Measurements from ENCODE around the gene ARHGAP28. TPM values are rescaled to one million over a fixed set of nuclear protein-coding genes. Genes with fewer than 3 reads are reported as not detected.
"Not testable (repeated sequence)": the region's sequence is repeated elsewhere in the genome, so short reads cannot be mapped to it uniquely, and the experiment has no call there.

Gene ARHGAP28
- total and polyA plus RNA-seq, 2 experiments from 2014 or later = 0.20 TPM; not detected in 1

- no peak for DNase-seq
- no peaks in the 10 kb centered on the region for H3F3A ChIP-seq (ENCODE audit: insufficient read depth)
- no peaks in the 10 kb centered on the region for H3K9me2 ChIP-seq (ENCODE audit: insufficient read depth)
- TF ChIP-seq EZH2phosphoT487 (IDR thresholded peaks at IDR 0.05; ENCODE audit: insufficient read depth, low read depth) = no peak
- no peak for TF ChIP-seq EZH2 (IDR thresholded peaks at IDR 0.05; ENCODE audit: insufficient read depth, poor library complexity, severe bottlenecking)
- H3K4me2 ChIP-seq (ENCODE audit: unreplicated experiment) = no peak overlapping the region
- 52 to 55% methylated on average over 2 of the region's 2 CpGs for WGBS, 2 experiments (ENCODE audit: low coverage in 1 of 2, low lambda C conversion rate in 2 of 2, missing lambda C conversion rate in 2 of 2)
- no peaks in the 10 kb centered on the region for H3K27me3 ChIP-seq (replicated peaks; ENCODE audit: insufficient read depth)
- no peak overlapping the region for H3K9ac ChIP-seq
- no peak overlapping the region for H3K27ac ChIP-seq
- H3K36me3 ChIP-seq (ENCODE audit: low read depth) = no peaks in the 10 kb centered on the region
- H3K4me3 ChIP-seq = no peak overlapping the region
- H2AFZ ChIP-seq = no peak overlapping the region
- H3K9me3 ChIP-seq (ENCODE audit: low read depth) = no peaks in the 10 kb centered on the region
- no peaks in the 10 kb centered on the region for H4K20me1 ChIP-seq (ENCODE audit: insufficient read depth)
- in situ Hi-C loops (cut with MboI) = no loop called here
- no peaks in the 10 kb centered on the region for H3K79me2 ChIP-seq (ENCODE audit: insufficient read depth)
- H3K4me1 ChIP-seq (ENCODE audit: insufficient read depth) = no peaks in the 10 kb centered on the region
Observed at GRCh38 chr18:6843308-6843707, 113.8 kb downstream of the ARHGAP28 start.

DNA sequence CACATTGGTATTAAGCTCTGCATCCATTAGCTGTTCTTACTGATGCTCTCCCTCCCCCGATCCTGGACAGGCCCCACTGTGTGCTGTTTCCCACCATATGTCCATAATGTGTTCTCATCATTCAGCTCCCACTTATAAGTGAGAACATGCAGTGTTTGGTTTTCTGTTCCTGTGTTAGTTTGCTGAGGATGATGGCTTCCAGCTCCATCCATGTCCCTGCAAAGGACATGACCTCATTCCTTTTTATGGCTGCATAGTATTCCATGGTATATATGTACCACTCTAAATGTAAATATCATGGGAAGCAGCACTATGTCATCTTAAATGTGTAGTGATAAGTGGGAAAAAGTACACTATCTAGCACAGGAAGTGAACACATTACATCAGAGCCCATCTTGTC lies 116.0 kb downstream of the ARHGAP28 start:
- H3K9me3 ChIP-seq (ENCODE audit: low read depth); H2AFZ ChIP-seq; H3K27me3 ChIP-seq (replicated peaks; ENCODE audit: insufficient read depth); in situ Hi-C loops (cut with MboI); H3K4me1 ChIP-seq (ENCODE audit: insufficient read depth); H3K4me2 ChIP-seq (ENCODE audit: unreplicated experiment); H3F3A ChIP-seq (ENCODE audit: insufficient read depth); H4K20me1 ChIP-seq (ENCODE audit: insufficient read depth); H3K9me2 ChIP-seq (ENCODE audit: insufficient read depth); H3K36me3 ChIP-seq (ENCODE audit: low read depth); DNase-seq; H3K27ac ChIP-seq; H3K9ac ChIP-seq; H3K4me3 ChIP-seq; H3K79me2 ChIP-seq (ENCODE audit: insufficient read depth): not testable (repeated sequence)
- WGBS, 2 experiments (ENCODE audit: low coverage in 1 of 2, low lambda C conversion rate in 2 of 2, missing lambda C conversion rate in 2 of 2) = 55 to 63% methylated on average over 1 of the region's 1 CpG

DNA sequence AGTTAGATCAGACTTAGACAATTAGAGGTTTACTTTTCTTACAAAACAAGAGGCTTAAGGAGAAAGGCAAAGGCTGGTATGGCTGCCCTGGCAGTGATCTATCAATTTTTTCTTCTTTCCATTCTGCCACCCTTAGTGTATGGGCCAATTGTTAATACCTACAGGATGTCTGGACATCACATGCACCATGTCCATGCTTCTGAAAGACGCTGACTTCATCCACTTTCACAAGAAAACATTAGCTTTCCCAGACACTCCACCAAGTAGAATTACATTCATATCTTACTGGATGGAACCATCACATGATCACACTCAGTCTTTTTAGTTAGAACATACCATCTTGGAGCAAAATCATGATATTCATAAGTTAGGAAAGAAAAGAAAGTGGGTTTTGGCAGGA lies 120.9 kb downstream of the ARHGAP28 start:
- no peak for DNase-seq
- no peaks in the 10 kb centered on the region for H3K36me3 ChIP-seq (ENCODE audit: low read depth)
- H3K9ac ChIP-seq = no peak overlapping the region
- H3K9me2 ChIP-seq (ENCODE audit: insufficient read depth) = no peaks in the 10 kb centered on the region
- no peaks in the 10 kb centered on the region for H3K27me3 ChIP-seq (replicated peaks; ENCODE audit: insufficient read depth)
- no peaks in the 10 kb centered on the region for H3K79me2 ChIP-seq (ENCODE audit: insufficient read depth)
- no peak overlapping the region for H2AFZ ChIP-seq
- no peaks in the 10 kb centered on the region for H3K9me3 ChIP-seq (ENCODE audit: low read depth)
- in situ Hi-C loops (cut with MboI) = no loop called here
- no peaks in the 10 kb centered on the region for H4K20me1 ChIP-seq (ENCODE audit: insufficient read depth)
- H3F3A ChIP-seq (ENCODE audit: insufficient read depth) = no peaks in the 10 kb centered on the region
- TF ChIP-seq EZH2 (IDR thresholded peaks at IDR 0.05; ENCODE audit: insufficient read depth, poor library complexity, severe bottlenecking) = no peak
- TF ChIP-seq EZH2phosphoT487 (IDR thresholded peaks at IDR 0.05; ENCODE audit: insufficient read depth, low read depth) = no peak
- H3K27ac ChIP-seq = no peak overlapping the region
- WGBS, 2 experiments (ENCODE audit: low coverage in 1 of 2, low lambda C conversion rate in 2 of 2, missing lambda C conversion rate in 2 of 2) = 24 to 39% methylated on average over 1 of the region's 1 CpG
- H3K4me1 ChIP-seq (ENCODE audit: insufficient read depth) = no peaks in the 10 kb centered on the region
- H3K4me2 ChIP-seq (ENCODE audit: unreplicated experiment) = no peak overlapping the region
- H3K4me3 ChIP-seq = no peak overlapping the region

GRCh38 chr18:6851480-6851879 lies 122.0 kb downstream of the ARHGAP28 start:
- Histone ChIP-seq H3F3A (ENCODE audit: insufficient read depth) (no peaks in the 10 kb centered on the region), H3K79me2 (ENCODE audit: insufficient read depth) (no peaks in the 10 kb centered on the region), H2AFZ (no peak overlapping the region), H3K9me3 (ENCODE audit: low read depth) (no peaks in the 10 kb centered on the region), H3K4me2 (ENCODE audit: unreplicated experiment) (no peak overlapping the region), H3K9me2 (ENCODE audit: insufficient read depth) (no peaks in the 10 kb centered on the region), H3K4me3 (no peak overlapping the region), H3K4me1 (ENCODE audit: insufficient read depth) (no peaks in the 10 kb centered on the region), H3K9ac (no peak overlapping the region), H3K36me3 (ENCODE audit: low read depth) (no peaks in the 10 kb centered on the region), H4K20me1 (ENCODE audit: insufficient read depth) (no peaks in the 10 kb centered on the region), H3K27me3 (replicated peaks; ENCODE audit: insufficient read depth) (no peaks in the 10 kb centered on the region), H3K27ac (no peak overlapping the region)
- in situ Hi-C loops (cut with MboI) = no loop called here
- DNase-seq = no peak
- no peak for TF ChIP-seq EZH2 (IDR thresholded peaks at IDR 0.05; ENCODE audit: insufficient read depth, poor library complexity, severe bottlenecking)
- TF ChIP-seq EZH2phosphoT487 (IDR thresholded peaks at IDR 0.05; ENCODE audit: insufficient read depth, low read depth) = no peak
- 82% methylated on average over 2 of the region's 2 CpGs for WGBS, 2 experiments (ENCODE audit: low coverage in 1 of 2, low lambda C conversion rate in 2 of 2, missing lambda C conversion rate in 2 of 2)

- no peaks in the 10 kb centered on the region for H3K36me3 ChIP-seq (ENCODE audit: low read depth)
- H3K79me2 ChIP-seq (ENCODE audit: insufficient read depth) = no peaks in the 10 kb centered on the region
- no peak overlapping the region for H3K9ac ChIP-seq
- TF ChIP-seq EZH2 (IDR thresholded peaks at IDR 0.05; ENCODE audit: insufficient read depth, poor library complexity, severe bottlenecking) = no peak
- TF ChIP-seq EZH2phosphoT487 (IDR thresholded peaks at IDR 0.05; ENCODE audit: insufficient read depth, low read depth) = no peak
- no peaks in the 10 kb centered on the region for H3K9me3 ChIP-seq (ENCODE audit: low read depth)
- WGBS, 2 experiments (ENCODE audit: low coverage in 1 of 2, low lambda C conversion rate in 2 of 2, missing lambda C conversion rate in 2 of 2) = 44 to 55% methylated on average over 7 of the region's 7 CpGs
- in situ Hi-C loops (cut with MboI) = no loop called here
- H3K4me3 ChIP-seq = no peak overlapping the region
- no peaks in the 10 kb centered on the region for H3K9me2 ChIP-seq (ENCODE audit: insufficient read depth)
- no peak overlapping the region for H3K27ac ChIP-seq
- no peaks in the 10 kb centered on the region for H4K20me1 ChIP-seq (ENCODE audit: insufficient read depth)
- H3F3A ChIP-seq (ENCODE audit: insufficient read depth) = no peaks in the 10 kb centered on the region
- no peaks in the 10 kb centered on the region for H3K27me3 ChIP-seq (replicated peaks; ENCODE audit: insufficient read depth)
- H3K4me1 ChIP-seq (ENCODE audit: insufficient read depth) = no peaks in the 10 kb centered on the region
- H3K4me2 ChIP-seq (ENCODE audit: unreplicated experiment) = no peak overlapping the region
- H2AFZ ChIP-seq = no peak overlapping the region
- DNase-seq = no peak
Observed at GRCh38 chr18:6854811-6855210, 125.3 kb downstream of the ARHGAP28 start.

Data from GM23248 (cell line).